Embryonic facial prominence (tissue), 1 donor: ENCODE results near the gene RET.

Source experiments
- DNase-seq: peaks from one replicate; pipeline ENCODE4 v3.0.0-alpha.2; 2016; ENCODE audit errors: extremely low spot score

RET gene

DNA sequence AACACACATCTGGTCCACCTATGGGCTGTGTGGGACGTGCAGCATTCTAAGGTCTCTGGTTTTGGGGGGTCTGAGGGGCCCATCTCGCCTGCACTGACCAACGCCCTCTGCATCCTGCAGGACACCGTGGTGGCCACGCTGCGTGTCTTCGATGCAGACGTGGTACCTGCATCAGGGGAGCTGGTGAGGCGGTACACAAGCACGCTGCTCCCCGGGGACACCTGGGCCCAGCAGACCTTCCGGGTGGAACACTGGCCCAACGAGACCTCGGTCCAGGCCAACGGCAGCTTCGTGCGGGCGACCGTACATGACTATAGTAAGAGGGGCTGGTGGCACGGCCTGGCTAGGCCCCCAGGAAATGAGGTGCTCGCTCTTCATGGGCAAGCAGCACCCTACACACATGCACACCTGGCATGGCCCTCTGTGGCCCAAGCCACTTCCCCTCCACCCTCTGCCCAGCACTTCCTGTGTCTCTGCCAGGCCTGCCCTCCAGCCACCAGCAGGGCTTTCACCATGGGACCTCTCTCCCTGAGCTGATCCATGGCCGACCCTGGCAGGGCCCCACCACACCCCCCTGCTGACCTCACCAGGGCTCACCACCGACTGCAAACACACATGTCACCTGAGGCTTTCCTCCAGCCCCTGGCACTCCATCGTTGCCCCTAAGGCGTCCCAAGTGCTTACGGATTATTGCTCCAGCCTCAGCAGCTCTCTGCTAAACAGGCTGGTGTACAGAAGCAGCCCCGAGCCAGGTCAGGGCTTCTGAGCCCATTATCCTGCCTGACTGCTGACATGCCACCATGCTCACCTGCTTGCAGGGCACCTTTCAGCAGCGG is 29.6 kb downstream of the RET start:
- DNase-seq = no peak

GRCh38 chr10:43108951-43109350 is 32.1 kb downstream of the RET start:
- no peak for DNase-seq

DNA sequence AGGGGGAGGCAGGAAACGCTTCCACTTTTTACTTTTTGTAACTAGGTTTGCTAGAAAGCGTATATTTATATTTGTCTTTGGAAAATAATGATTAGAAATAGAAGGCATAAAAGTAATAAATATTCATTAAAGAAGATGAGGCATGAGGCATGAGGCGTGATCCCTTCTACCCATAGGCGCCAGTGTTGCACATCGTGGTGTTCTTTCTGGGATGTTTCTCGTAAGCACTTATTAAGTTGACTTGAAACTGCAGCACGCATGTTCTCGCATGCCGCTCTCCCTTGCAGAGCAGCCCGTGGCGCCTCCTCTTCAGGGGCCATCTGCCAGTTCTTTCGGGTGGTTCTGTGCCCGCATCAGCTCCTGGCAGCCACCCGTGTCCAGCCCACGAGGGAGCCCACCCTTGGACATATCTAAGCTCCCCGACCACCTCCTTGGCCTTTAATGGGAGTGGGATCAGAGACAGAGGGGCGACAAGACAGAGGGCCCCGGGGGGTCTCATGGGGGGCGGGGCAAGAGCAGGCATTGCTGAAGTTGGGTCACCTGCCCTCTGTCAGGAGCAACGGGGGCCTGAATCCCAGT is 32.9 kb downstream of the RET start:
- no peak for DNase-seq

GRCh38 chr10:43110338-43111071 is 33.6 kb downstream of the RET start:
- no peak for DNase-seq

- DNase-seq = no peak
Observed at GRCh38 chr10:43111101-43111500, 34.2 kb downstream of the RET start.

DNA sequence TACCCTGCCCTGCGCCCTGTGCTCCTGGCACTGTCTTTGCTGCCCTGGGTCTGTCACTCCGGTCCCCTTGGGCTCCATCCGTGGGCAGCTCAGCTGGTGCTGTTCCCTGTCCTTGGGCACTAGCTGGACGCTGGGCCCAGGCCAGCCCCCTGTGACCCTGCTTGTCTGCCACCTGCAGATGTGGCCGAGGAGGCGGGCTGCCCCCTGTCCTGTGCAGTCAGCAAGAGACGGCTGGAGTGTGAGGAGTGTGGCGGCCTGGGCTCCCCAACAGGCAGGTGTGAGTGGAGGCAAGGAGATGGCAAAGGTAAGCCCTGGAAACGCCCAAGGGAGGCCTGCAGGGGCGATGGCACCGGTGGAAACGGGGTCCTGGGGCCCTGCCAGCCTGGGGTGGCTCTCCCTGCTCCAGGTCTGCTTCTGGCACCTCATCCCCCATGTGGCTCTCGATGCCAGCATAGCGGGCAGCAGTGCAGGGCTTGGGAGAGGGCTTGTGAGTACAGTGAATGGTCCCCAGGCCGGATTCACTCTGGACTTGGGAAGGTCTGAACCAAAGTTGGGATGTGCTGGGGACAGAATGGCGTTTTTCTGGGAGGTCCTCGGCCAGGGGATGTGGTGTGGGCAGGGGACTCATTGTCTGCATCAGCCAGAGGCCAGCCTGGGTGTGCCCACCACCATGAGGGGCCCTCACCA is 35.2 kb downstream of the RET start:
- no peak for DNase-seq

DNA sequence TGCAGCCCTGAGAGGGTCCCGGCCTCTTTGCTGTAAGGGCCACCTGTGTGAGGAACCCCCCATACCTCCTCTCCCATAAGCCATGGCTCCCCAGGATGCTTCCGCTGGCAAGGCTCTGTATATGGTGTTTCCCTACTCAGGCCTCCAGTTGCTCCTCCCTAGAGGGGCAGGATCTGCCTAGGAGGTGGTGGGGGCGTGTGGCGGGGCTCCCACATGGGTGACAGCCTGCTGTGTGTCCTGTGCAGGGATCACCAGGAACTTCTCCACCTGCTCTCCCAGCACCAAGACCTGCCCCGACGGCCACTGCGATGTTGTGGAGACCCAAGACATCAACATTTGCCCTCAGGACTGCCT is 35.7 kb downstream of the RET start:
- DNase-seq = no peak

DNA sequence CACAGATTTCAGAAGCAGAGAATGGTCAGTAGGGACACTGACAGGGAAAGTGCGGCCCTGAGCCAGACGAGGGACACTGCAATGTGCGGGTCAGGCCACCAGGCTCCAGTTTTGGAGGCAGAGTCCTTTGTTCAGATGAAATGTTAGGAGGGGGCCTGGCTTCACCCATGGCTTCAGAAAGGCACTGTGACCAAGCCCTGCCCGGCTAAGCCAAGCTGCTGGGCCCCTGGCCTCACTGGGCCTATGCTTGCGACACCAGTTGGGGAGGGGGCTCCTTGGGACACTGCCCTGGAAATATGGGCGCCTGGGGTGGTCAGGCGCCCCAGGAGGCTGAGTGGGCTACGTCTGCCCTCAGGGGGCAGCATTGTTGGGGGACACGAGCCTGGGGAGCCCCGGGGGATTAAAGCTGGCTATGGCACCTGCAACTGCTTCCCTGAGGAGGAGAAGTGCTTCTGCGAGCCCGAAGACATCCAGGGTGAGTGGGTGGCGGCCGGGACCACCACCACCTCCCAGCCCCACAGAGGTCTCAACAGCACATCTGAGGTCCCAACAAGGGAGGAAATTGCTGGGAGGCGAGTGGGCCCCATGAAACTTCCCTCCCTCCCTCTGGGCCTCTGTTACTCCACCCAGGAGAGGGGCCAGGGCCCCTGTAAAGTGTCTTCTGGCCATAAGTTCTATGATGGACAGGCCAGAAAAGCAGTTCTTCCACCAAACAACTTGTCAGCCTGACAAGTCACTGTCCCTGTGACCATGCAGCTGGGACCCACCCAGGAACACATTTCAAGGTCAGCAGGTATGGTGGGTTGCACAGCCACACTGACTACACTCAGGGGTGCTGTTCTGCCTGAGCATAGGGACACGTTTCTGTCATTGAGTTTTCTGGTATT is 36.6 kb downstream of the RET start:
- DNase-seq = no peak

DNA sequence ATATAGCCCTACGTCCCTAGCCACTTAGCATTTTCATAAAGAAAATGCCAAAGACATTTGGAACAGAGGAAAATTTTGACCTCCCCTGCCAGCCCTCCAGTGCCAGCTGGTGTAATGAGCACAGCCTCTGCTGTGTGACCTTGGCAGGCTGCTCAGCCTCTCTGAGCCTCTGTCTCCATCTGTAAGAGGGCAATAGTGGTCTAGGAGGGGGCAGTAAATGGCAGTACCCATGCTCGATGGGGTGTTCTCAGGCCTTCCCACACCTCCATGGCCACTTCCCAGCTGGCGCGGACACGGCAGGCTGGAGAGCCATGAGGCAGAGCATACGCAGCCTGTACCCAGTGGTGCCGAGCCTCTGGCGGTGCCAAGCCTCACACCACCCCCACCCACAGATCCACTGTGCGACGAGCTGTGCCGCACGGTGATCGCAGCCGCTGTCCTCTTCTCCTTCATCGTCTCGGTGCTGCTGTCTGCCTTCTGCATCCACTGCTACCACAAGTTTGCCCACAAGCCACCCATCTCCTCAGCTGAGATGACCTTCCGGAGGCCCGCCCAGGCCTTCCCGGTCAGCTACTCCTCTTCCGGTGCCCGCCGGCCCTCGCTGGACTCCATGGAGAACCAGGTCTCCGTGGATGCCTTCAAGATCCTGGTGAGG is 37.3 kb downstream of the RET start:
- no peak for DNase-seq

DNA sequence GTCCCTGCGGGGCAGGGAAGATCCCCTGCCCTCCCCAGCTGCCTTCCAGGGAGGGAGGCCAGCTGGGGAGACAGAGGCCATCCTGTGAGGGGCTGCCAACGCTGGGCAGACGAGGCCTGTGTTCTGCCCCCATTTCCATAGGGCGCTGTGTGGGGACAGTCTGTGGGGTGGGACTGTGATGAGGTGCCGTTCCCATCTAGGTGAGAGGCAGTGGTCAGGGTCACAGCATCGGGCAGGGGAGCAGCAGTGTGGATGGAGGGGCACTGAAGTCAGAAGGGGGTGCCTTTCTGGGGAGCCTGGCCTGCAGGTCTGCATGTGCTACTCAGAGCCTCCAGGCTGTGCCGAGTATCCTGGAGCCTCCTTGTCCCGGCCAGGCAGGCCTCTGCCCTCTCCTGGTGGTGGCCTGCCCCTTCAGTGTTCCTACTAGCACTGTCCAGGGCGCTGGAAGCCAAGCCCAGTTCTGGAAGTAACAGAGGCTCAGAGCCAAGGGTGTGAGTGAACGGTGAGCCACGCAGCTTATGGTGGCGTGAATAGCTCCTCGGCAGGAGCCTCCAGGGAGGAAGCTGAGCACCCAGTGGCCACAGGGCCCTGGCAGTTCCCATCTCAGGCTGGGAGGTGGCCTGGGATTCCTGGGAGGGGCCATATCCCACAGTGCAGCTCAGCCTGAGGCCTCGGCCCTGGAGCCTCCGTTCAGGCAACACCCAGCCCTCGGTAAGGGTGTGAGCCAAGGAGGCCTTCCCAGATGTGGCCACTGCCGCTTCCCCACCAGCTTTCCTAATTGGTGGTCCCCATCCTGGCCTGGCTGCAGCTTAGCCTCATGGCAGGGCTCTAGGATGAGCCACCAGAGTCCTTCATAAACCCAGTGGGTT is 38.1 kb downstream of the RET start:
- DNase-seq = no peak

- no peak for DNase-seq
Observed at GRCh38 chr10:43115881-43116595, 39.2 kb downstream of the RET start.

DNA sequence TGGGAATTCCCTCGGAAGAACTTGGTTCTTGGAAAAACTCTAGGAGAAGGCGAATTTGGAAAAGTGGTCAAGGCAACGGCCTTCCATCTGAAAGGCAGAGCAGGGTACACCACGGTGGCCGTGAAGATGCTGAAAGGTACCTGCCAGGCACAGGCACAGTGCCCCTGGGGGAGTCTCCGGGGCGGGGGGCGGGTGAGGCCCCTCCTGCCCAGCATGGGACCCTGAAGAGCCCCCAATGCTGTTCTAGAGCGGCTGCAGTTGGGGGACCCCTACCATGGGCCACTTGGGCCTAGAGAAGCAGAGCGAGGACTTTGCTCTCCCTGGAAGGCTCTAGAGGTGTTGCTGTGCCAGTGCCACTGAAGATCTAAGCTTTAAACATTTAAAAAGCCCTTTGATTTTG is 39.7 kb downstream of the RET start:
- DNase-seq = no peak

GRCh38 chr10:43117031-43117776 is 40.3 kb downstream of the RET start:
- no peak for DNase-seq

- no peak for DNase-seq
Observed at GRCh38 chr10:43117777-43118583, 41.1 kb downstream of the RET start.

GRCh38 chr10:43118631-43119415 is 42.0 kb downstream of the RET start:
- no peak for DNase-seq

- DNase-seq = no peak
Observed at GRCh38 chr10:43119416-43120115, 42.7 kb downstream of the RET start.
